Endodermal cell (in vitro differentiated cells): ENCODE results near the gene SLC16A4. TPM values are rescaled to one million over a fixed set of nuclear protein-coding genes. Genes with fewer than 3 reads are reported as not detected.

ENCODE experiments used
- DNase-seq: peaks from one replicate; pipeline ENCODE4 v3.0.0-alpha.2; 2017
- H3K27ac ChIP-seq: 2 replicates; pipeline ENCODE4 v1.5.1; 2013; ENCODE audit warnings: mild to moderate bottlenecking, low read depth, low read length, moderate library complexity
- H3K27me3 ChIP-seq: 2 replicates; pipeline ENCODE4 v1.6.1; 2013; ENCODE audit warnings: mild to moderate bottlenecking, low read length, moderate library complexity; ENCODE audit not compliant: insufficient read depth, control insufficient read depth, poor library complexity, severe bottlenecking
- H3K36me3 ChIP-seq: 2 replicates; pipeline ENCODE4 v1.7.0; 2013; ENCODE audit warnings: mild to moderate bottlenecking, low read length, moderate library complexity; ENCODE audit not compliant: control insufficient read depth, insufficient read depth
- H3K4me1 ChIP-seq: one replicate; pipeline ENCODE4 v1.7.0; 2013; ENCODE audit warnings: low read length; ENCODE audit not compliant: control insufficient read depth, insufficient read depth
- H3K4me3 ChIP-seq: 2 replicates; pipeline ENCODE4 v1.5.1; 2013; ENCODE audit warnings: mild to moderate bottlenecking, low read length, moderate library complexity
- H3K9ac ChIP-seq: 2 replicates; pipeline ENCODE4 v1.6.1; 2013; ENCODE audit warnings: mild to moderate bottlenecking, low read length, moderate library complexity; ENCODE audit not compliant: poor library complexity, severe bottlenecking; ENCODE audit errors: extremely low read depth
- H3K9me3 ChIP-seq: 2 replicates; pipeline ENCODE4 v1.6.1; 2013; ENCODE audit warnings: mild to moderate bottlenecking, low read length, moderate library complexity; ENCODE audit not compliant: control insufficient read depth
- H3K27ac Mint-ChIP-seq: 2 replicates; pipeline ENCODE4 v1.8.0; 2020; ENCODE audit warnings: mixed read lengths
- H3K27me3 Mint-ChIP-seq: 2 replicates; pipeline ENCODE4 v1.8.0; 2021; ENCODE audit warnings: mild to moderate bottlenecking, mixed read lengths; ENCODE audit not compliant: insufficient read depth
- H3K36me3 Mint-ChIP-seq: 2 replicates; pipeline ENCODE4 v1.8.0; 2020; ENCODE audit warnings: low read depth, mixed read lengths
- H3K4me1 Mint-ChIP-seq: 2 replicates; pipeline ENCODE4 v1.8.0; 2020; ENCODE audit warnings: mixed read lengths
- H3K4me3 Mint-ChIP-seq: 2 replicates; pipeline ENCODE4 v1.8.0; 2020; ENCODE audit warnings: mild to moderate bottlenecking, moderate library complexity, mixed read lengths
- H3K9me3 Mint-ChIP-seq: 2 replicates; pipeline ENCODE4 v1.8.0; 2020; ENCODE audit warnings: mild to moderate bottlenecking, mixed read lengths
- WGBS, 2 experiments: methylation state at CpG; one replicate each; pipeline versions ENCODE4 v1.1.5 to v1.1.7; 2013; ENCODE audit warnings: missing lambda C conversion rate in 2 of 2, mixed read lengths in 1 of 2; ENCODE audit not compliant: insufficient coverage in 1 of 2, insufficient read length in 1 of 2; 5-methylcytosine and 5-hydroxymethylcytosine counted together
- total RNA-seq, 2 donors: library from RNA; stranded (reverse); fragmentation: NEBNext Ultra II Directional in 1 of 2; extraction: Animal tissue kit (Norgen Biotek cat#: 25700) in 1 of 2; gene quantifications; 2 replicates in 1 of 2; 3 replicates in 1 of 2; pipeline ENCODE4 v1.2.1, GENCODE V29; 2021
- TF ChIP-seq, protein P1 (sequence below): fragments of 200-600 bp; sonication (generic); conservative IDR thresholded peaks from 2 replicates; pipeline ENCODE4 v1.5.0; 2021; ENCODE audit warnings: antibody characterized with exemption, mild to moderate bottlenecking

Gene SLC16A4
- total RNA-seq, 2 donors from 2014 or later, result 0.55 to 0.86 TPM

DNA sequence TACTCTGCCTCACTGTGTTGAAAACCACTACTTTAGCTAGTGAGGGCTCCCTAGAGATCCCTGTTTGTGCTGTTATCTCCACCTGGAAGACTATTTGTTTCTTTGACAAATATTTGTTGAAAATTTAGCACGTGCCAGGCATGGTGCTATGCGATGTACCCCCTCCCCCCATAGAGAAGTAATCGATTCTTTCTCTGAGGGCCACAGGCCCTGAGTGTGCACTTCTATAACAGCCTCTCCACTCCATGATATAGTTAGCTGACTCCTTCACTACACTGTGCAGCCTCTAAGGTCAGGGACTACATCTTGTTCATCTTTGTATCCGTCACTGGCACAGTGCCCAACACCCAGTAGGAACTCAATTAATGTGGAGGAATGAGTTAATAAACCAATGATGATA is 69.0 kb downstream of the SLC16A4 start:
- TF ChIP-seq, protein P1, sequence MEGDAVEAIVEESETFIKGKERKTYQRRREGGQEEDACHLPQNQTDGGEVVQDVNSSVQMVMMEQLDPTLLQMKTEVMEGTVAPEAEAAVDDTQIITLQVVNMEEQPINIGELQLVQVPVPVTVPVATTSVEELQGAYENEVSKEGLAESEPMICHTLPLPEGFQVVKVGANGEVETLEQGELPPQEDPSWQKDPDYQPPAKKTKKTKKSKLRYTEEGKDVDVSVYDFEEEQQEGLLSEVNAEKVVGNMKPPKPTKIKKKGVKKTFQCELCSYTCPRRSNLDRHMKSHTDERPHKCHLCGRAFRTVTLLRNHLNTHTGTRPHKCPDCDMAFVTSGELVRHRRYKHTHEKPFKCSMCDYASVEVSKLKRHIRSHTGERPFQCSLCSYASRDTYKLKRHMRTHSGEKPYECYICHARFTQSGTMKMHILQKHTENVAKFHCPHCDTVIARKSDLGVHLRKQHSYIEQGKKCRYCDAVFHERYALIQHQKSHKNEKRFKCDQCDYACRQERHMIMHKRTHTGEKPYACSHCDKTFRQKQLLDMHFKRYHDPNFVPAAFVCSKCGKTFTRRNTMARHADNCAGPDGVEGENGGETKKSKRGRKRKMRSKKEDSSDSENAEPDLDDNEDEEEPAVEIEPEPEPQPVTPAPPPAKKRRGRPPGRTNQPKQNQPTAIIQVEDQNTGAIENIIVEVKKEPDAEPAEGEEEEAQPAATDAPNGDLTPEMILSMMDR, result no peak
- DNase-seq, result no peak
- peaks cover 6% of the 10 kb centered on the region for H3K27me3 Mint-ChIP-seq

DNA sequence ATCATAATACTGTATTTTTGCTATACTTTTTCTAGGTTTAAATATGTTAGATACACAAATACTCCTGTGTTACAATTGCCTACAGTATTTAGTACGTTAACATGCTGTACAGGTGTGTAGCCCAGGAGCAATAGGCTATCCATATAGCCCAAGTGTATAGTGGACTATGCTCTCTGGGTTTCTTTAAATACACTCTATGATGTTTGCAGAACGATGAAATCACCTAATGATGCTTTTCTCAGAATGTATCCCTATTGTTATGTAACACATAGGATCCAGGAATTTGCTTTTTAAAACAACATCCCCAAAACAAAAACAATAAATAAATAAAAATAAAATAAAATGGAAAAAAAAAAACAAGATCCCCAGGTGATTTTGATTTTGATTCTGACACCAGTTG is 69.8 kb downstream of the SLC16A4 start:
- Histone ChIP-seq H3K9ac (no peak overlapping the region), H3K4me3 (no peak overlapping the region), H3K36me3 (no peaks in the 10 kb centered on the region), H3K9me3 (no peaks in the 10 kb centered on the region), H3K4me1 (no peaks in the 10 kb centered on the region), H3K27ac (no peak overlapping the region), H3K27me3 (no peaks in the 10 kb centered on the region)
- Mint-ChIP-seq H3K4me1 (no peaks in the 10 kb centered on the region), H3K9me3 (peaks cover 5% of the 10 kb centered on the region), H3K27me3 (peaks cover 6% of the 10 kb centered on the region), H3K27ac (no peak overlapping the region), H3K4me3 (no peak overlapping the region), H3K36me3 (no peaks in the 10 kb centered on the region)
- DNase-seq, result no peak
- 100% methylated on average over 1 to 2 of the region's 2 CpGs for WGBS, 2 experiments
- TF ChIP-seq, protein P1, result no peak

More for the DNA sequence above, 69.0 kb downstream of the SLC16A4 start:
- Histone ChIP-seq H3K4me3 (no peak overlapping the region), H3K9me3 (no peaks in the 10 kb centered on the region), H3K4me1 (no peaks in the 10 kb centered on the region), H3K9ac (no peak overlapping the region), H3K36me3 (no peaks in the 10 kb centered on the region), H3K27ac (no peak overlapping the region), H3K27me3 (no peaks in the 10 kb centered on the region)
- H3K36me3 Mint-ChIP-seq, result no peaks in the 10 kb centered on the region
- WGBS, 2 experiments, result 89 to 93% methylated on average over 3 to 4 of the region's 4 CpGs
- H3K9me3 Mint-ChIP-seq, result peaks cover 5% of the 10 kb centered on the region
- no peak overlapping the region for H3K27ac Mint-ChIP-seq
- H3K4me1 Mint-ChIP-seq, result no peaks in the 10 kb centered on the region
- H3K4me3 Mint-ChIP-seq, result no peak overlapping the region

DNA sequence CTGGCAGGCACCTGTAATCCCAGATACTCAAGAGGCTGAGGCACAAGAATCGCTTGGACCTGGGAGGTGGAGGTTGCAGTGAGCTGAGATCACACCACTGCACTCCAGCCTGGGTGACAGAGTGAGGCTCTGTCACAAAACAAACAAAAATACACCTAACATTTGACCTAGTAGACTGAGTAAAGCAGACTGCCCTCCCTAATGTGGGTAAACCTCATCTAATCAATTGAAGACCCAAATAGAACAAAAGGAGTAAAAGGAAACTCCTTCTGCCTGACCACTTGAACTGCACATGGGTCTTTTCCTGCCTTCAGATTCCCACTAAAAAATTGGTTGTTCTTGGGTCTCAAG is 70.7 kb downstream of the SLC16A4 start:
- TF ChIP-seq, protein P1, result no peak
- Mint-ChIP-seq H3K27me3 (peaks cover 6% of the 10 kb centered on the region), H3K27ac (no peak overlapping the region), H3K9me3 (peaks cover 5% of the 10 kb centered on the region), H3K36me3 (no peaks in the 10 kb centered on the region), H3K4me3 (no peak overlapping the region), H3K4me1 (no peaks in the 10 kb centered on the region)
- no peak for DNase-seq
- H3K36me3 ChIP-seq, result no peaks in the 10 kb centered on the region
- no peak overlapping the region for H3K9ac ChIP-seq
- H3K27me3 ChIP-seq, result no peaks in the 10 kb centered on the region
- 91% methylated on average over 1 of the region's 1 CpG; no CpG with 5 or more reads in 1 of the 2 experiments for WGBS, 2 experiments
- no peaks in the 10 kb centered on the region for H3K9me3 ChIP-seq
- H3K4me3 ChIP-seq, result no peak overlapping the region
- no peaks in the 10 kb centered on the region for H3K4me1 ChIP-seq
- H3K27ac ChIP-seq, result no peak overlapping the region
